Type B pancreatic cell (in vitro differentiated cells): ENCODE measurements around the gene SLC25A47. TPM values are rescaled to one million over a fixed set of nuclear protein-coding genes. Genes with fewer than 3 reads are reported as not detected.

Source experiments
- DNase-seq: peaks from one replicate; pipeline ENCODE4 v3.0.0; 2021; ENCODE audit warnings: mixed read lengths; ENCODE audit not compliant: unreplicated experiment; ENCODE audit errors: extremely low spot score
- H3K27ac Mint-ChIP-seq: 2 replicates; pipeline ENCODE4 v1.8.0; 2021; ENCODE audit warnings: mild to moderate bottlenecking, mixed read lengths
- H3K27me3 Mint-ChIP-seq: 2 replicates; pipeline ENCODE4 v1.8.0; 2021; ENCODE audit warnings: mixed read lengths
- H3K36me3 Mint-ChIP-seq: 2 replicates; pipeline ENCODE4 v1.8.0; 2021; ENCODE audit warnings: mixed read lengths
- H3K4me1 Mint-ChIP-seq: one replicate; pipeline ENCODE4 v1.8.0; 2021; ENCODE audit warnings: mixed read lengths; ENCODE audit not compliant: unreplicated experiment
- H3K4me3 Mint-ChIP-seq: 2 replicates; pipeline ENCODE4 v1.8.0; 2021; ENCODE audit warnings: mild to moderate bottlenecking, mixed read lengths
- H3K9me3 Mint-ChIP-seq: 2 replicates; pipeline ENCODE4 v1.8.0; 2021; ENCODE audit warnings: mixed read lengths
- CTCF ChIP-seq: fragments of 200-600 bp; sonication (generic); conservative IDR thresholded peaks from 2 replicates; pipeline ENCODE4 v1.5.0; 2021; ENCODE audit warnings: antibody characterized with exemption, mild to moderate bottlenecking
- total RNA-seq: library from RNA; stranded (reverse); gene quantifications from 2 replicates; pipeline ENCODE4 v1.2.1, GENCODE V29; 2021; ENCODE audit warnings: low replicate concordance

The SLC25A47 gene
- total RNA-seq, 1 donor from 2014 or later = not detected

GRCh38 chr14:100345711-100346110 is 22.6 kb downstream of the SLC25A47 start:
- DNase-seq = no peak
- no peaks in the 10 kb centered on the region for H3K9me3 Mint-ChIP-seq
- peaks cover 10% of the 10 kb centered on the region for H3K4me1 Mint-ChIP-seq
- no peak overlapping the region for H3K4me3 Mint-ChIP-seq
- peaks cover 27% of the 10 kb centered on the region for H3K36me3 Mint-ChIP-seq
- no peak for TF ChIP-seq CTCF
- no peaks in the 10 kb centered on the region for H3K27me3 Mint-ChIP-seq
- H3K27ac Mint-ChIP-seq = no peak overlapping the region

GRCh38 chr14:100346306-100347091 is 23.4 kb downstream of the SLC25A47 start:
- Mint-ChIP-seq H3K36me3 (peaks cover 32% of the 10 kb centered on the region), H3K4me3 (no peak overlapping the region)
- no peak for TF ChIP-seq CTCF

GRCh38 chr14:100348253-100348729 is 25.2 kb downstream of the SLC25A47 start:
- no peak for TF ChIP-seq CTCF
- Mint-ChIP-seq H3K36me3 (peaks cover 28% of the 10 kb centered on the region), H3K4me3 (no peak overlapping the region), H3K9me3 (no peaks in the 10 kb centered on the region), H3K27me3 (no peaks in the 10 kb centered on the region), H3K4me1 (no peaks in the 10 kb centered on the region), H3K27ac (no peak overlapping the region)
- DNase-seq = no peak

More at GRCh38 chr14:100346306-100347091, 23.4 kb downstream of the SLC25A47 start:
- no peak for DNase-seq
- peaks cover 5% of the 10 kb centered on the region for H3K4me1 Mint-ChIP-seq
- H3K9me3 Mint-ChIP-seq = no peaks in the 10 kb centered on the region
- H3K27ac Mint-ChIP-seq = no peak overlapping the region
- H3K27me3 Mint-ChIP-seq = no peaks in the 10 kb centered on the region

GRCh38 chr14:100348784-100349685 is 25.9 kb downstream of the SLC25A47 start:
- peaks cover 24% of the 10 kb centered on the region for H3K36me3 Mint-ChIP-seq

More at GRCh38 chr14:100348784-100349685, 25.9 kb downstream of the SLC25A47 start:
- Mint-ChIP-seq H3K4me1 (no peaks in the 10 kb centered on the region), H3K9me3 (no peaks in the 10 kb centered on the region), H3K27ac (peak overlapping the region; percentile 4), H3K27me3 (no peaks in the 10 kb centered on the region), H3K4me3 (no peak overlapping the region)
- no peak for TF ChIP-seq CTCF
- no peak for DNase-seq
